Neural cell (in vitro differentiated cells): ENCODE data around the gene FAAH. TPM values are rescaled to one million over a fixed set of nuclear protein-coding genes. Genes with fewer than 3 reads are reported as not detected.

Experiments
- H2AFZ ChIP-seq: fragments of 200-600, 300-800 bp; sonication (generic), shearing (Covaris generic); 2 replicates; pipeline ENCODE4 v1.6.0; 2014; ENCODE audit warnings: low read depth, mild to moderate bottlenecking, antibody characterized with exemption, low read length, moderate library complexity
- H3F3A ChIP-seq: fragments of 200-600 bp; shearing (Covaris generic); 2 replicates; pipeline ENCODE4 v1.6.1; 2016; ENCODE audit warnings: mild to moderate bottlenecking, moderate library complexity, mixed read lengths, antibody characterized with exemption, low read length; ENCODE audit not compliant: insufficient read depth, poor library complexity, severe bottlenecking
- H3K27ac ChIP-seq: fragments of 200-600, 300-800 bp; sonication (generic), shearing (Covaris generic); 2 replicates; pipeline ENCODE4 v1.5.1; 2014; ENCODE audit warnings: mild to moderate bottlenecking, low read length, moderate library complexity
- H3K27me3 ChIP-seq: fragments of 300-800, 200-600 bp; sonication (generic), shearing (Covaris generic); 2 replicates; pipeline ENCODE4 v1.6.0; 2014; ENCODE audit warnings: mild to moderate bottlenecking, low read depth, low read length, moderate library complexity; ENCODE audit not compliant: insufficient read depth
- H3K36me3 ChIP-seq: fragments of 300-800, 200-600 bp; sonication (generic), shearing (Covaris generic); 2 replicates; pipeline ENCODE4 v1.5.1; 2014; ENCODE audit warnings: mild to moderate bottlenecking, antibody characterized with exemption, low read length, moderate library complexity; ENCODE audit not compliant: insufficient read depth
- H3K4me2 ChIP-seq: fragments of 300-800, 200-600 bp; sonication (generic), shearing (Covaris generic); 2 replicates; pipeline ENCODE4 v1.6.0; 2014; ENCODE audit warnings: mild to moderate bottlenecking, low read length
- H3K4me3 ChIP-seq: fragments of 300-800, 200-600 bp; sonication (generic), shearing (Covaris generic); 2 replicates; pipeline ENCODE4 v1.5.1; 2014; ENCODE audit warnings: mild to moderate bottlenecking, low read length, moderate library complexity
- H3K79me2 ChIP-seq: fragments of 200-600 bp; shearing (Covaris generic); replicated peaks from 2 replicates; pipeline ENCODE4 v1.6.0; 2014; ENCODE audit warnings: mild to moderate bottlenecking, low read length, moderate library complexity; ENCODE audit not compliant: insufficient read depth
- H3K9ac ChIP-seq: fragments of 300-800, 200-600 bp; sonication (generic), shearing (Covaris generic); 2 replicates; pipeline ENCODE4 v1.6.1; 2016; ENCODE audit warnings: mild to moderate bottlenecking, low read length, mixed read lengths
- H3K9me2 ChIP-seq: fragments of 200-600 bp; shearing (Covaris generic); 2 replicates; pipeline ENCODE4 v1.6.1; 2016; ENCODE audit warnings: mild to moderate bottlenecking, low read length, mixed read lengths; ENCODE audit not compliant: insufficient read depth
- H3K9me3 ChIP-seq: fragments of 200-600, 300-800 bp; sonication (generic), shearing (Covaris generic); 2 replicates; pipeline ENCODE4 v1.6.1; 2016; ENCODE audit warnings: mild to moderate bottlenecking, mixed run types, low read length, moderate library complexity, mixed read lengths
- H4K20me1 ChIP-seq: fragments of 200-600 bp; shearing (Covaris generic); 2 replicates; pipeline ENCODE4 v1.6.1; 2016; ENCODE audit warnings: mild to moderate bottlenecking, mixed run types; ENCODE audit not compliant: insufficient read depth
- CTCF ChIP-seq: fragments of 450-650 bp; IDR thresholded peaks from 2 replicates; pipeline ENCODE4 v1.5.1; 2014; ENCODE audit warnings: antibody characterized with exemption, mild to moderate bottlenecking, moderate library complexity; ENCODE audit not compliant: poor library complexity, severe bottlenecking
- EP300 ChIP-seq: fragments of 450-650 bp; conservative IDR thresholded peaks from 2 replicates; pipeline ENCODE4 v1.6.1; 2014; ENCODE audit warnings: antibody characterized with exemption, mild to moderate bottlenecking, moderate library complexity; ENCODE audit not compliant: poor library complexity, severe bottlenecking
- EZH2 ChIP-seq: fragments of 200-600, 300-800 bp; shearing (Covaris generic), sonication (generic); IDR thresholded peaks from 2 replicates; pipeline ENCODE4 v1.6.1; 2014; ENCODE audit warnings: antibody characterized with exemption, low read length, borderline replicate concordance, mild to moderate bottlenecking; ENCODE audit not compliant: insufficient read depth, poor library complexity, severe bottlenecking
- MXI1 ChIP-seq: fragments of 450-650 bp; conservative IDR thresholded peaks from 2 replicates; pipeline ENCODE4 v1.6.1; 2014; ENCODE audit warnings: antibody characterized with exemption, mild to moderate bottlenecking; ENCODE audit not compliant: poor library complexity, severe bottlenecking
- POLR2AphosphoS5 ChIP-seq: IDR thresholded peaks from 2 replicates; pipeline ENCODE4 v1.6.1; 2012
- RAD21 ChIP-seq: fragments of 450-650 bp; conservative IDR thresholded peaks from 2 replicates; pipeline ENCODE4 v1.6.1; 2014; ENCODE audit warnings: antibody characterized with exemption, mild to moderate bottlenecking, moderate library complexity
- REST ChIP-seq: IDR thresholded peaks from 2 replicates; pipeline ENCODE4 v1.6.1; 2012; ENCODE audit warnings: borderline replicate concordance
- SMC3 ChIP-seq: fragments of 450-650 bp; conservative IDR thresholded peaks from 2 replicates; pipeline ENCODE4 v1.6.1; 2014; ENCODE audit warnings: antibody characterized with exemption, mild to moderate bottlenecking, moderate library complexity; ENCODE audit not compliant: poor library complexity
- TAF1 ChIP-seq: IDR thresholded peaks from 2 replicates; pipeline ENCODE4 v1.6.1; 2012; ENCODE audit warnings: low read depth
- polyA plus RNA-seq: library from polyadenylated mRNA; depleted of rRNA; stranded (reverse); fragments of >200 nt; gene quantifications from 2 replicates; pipeline ENCODE4 v1.2.3, GENCODE V29; 2014

The FAAH gene
- polyA plus RNA-seq, 1 donor from 2014 or later = 106 TPM

- Histone ChIP-seq H3K27me3 (no peaks in the 10 kb centered on the region), H3K9me2 (no peaks in the 10 kb centered on the region), H3K27ac (no peak overlapping the region), H2AFZ (no peak overlapping the region), H3K79me2 (no peaks in the 10 kb centered on the region), H3K9ac (no peak overlapping the region), H4K20me1 (no peaks in the 10 kb centered on the region), H3F3A (no peaks in the 10 kb centered on the region), H3K4me3 (no peak overlapping the region), H3K36me3 (no peaks in the 10 kb centered on the region), H3K4me2 (no peak overlapping the region), H3K9me3 (no peaks in the 10 kb centered on the region)
- TF ChIP-seq CTCF = no peak
- no peak for TF ChIP-seq REST
- TF ChIP-seq EZH2 = no peak
- no peak for TF ChIP-seq SMC3
- no peak for TF ChIP-seq EP300
- no peak for TF ChIP-seq RAD21
- no peak for TF ChIP-seq MXI1
- no peak for TF ChIP-seq TAF1
- TF ChIP-seq POLR2AphosphoS5 = no peak
Observed at GRCh38 chr1:46424730-46425129, 30.6 kb downstream of the FAAH start.

GRCh38 chr1:46425726-46426125 lies 31.6 kb downstream of the FAAH start:
- TF ChIP-seq EZH2 = no peak
- no peak for TF ChIP-seq POLR2AphosphoS5
- TF ChIP-seq RAD21 = no peak
- TF ChIP-seq REST = no peak
- TF ChIP-seq SMC3 = no peak
- TF ChIP-seq EP300 = no peak
- no peak for TF ChIP-seq MXI1
- no peak for TF ChIP-seq TAF1
- TF ChIP-seq CTCF = no peak
- Histone ChIP-seq H3K9me2 (no peaks in the 10 kb centered on the region), H3K9ac (no peak overlapping the region), H3K27me3 (no peaks in the 10 kb centered on the region), H3K79me2 (no peaks in the 10 kb centered on the region), H3F3A (no peaks in the 10 kb centered on the region), H3K9me3 (no peaks in the 10 kb centered on the region), H2AFZ (no peak overlapping the region), H3K27ac (no peak overlapping the region), H3K4me3 (no peak overlapping the region), H4K20me1 (no peaks in the 10 kb centered on the region), H3K4me2 (no peak overlapping the region), H3K36me3 (no peaks in the 10 kb centered on the region)
